ENCODE measurements around the gene ARHGEF3. TPM values are rescaled to one million over a fixed set of nuclear protein-coding genes. Genes with fewer than 3 reads are reported as not detected.

The ARHGEF3 gene
- polyA plus RNA-seq, 1 donor from 2014 or later: 4.1 TPM

DNA sequence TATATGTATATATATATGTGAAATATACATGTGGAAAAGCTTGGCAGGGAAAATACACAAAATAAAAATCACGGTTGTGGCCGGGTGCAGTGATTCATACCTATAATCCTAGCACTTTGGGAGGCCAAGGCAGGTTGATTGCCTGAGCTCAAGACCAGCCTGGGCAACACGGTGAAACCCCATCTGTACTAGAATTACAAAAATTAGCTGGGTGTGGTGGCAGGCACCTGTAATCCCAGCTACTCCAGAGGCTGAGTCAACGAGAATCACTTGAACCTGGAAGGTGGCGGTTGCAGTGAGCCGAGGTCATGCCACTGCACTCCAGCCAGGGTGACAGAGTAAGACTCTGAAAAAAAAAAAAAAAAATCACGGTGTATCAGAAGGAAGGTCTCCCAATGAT lies 20.8 kb upstream of the ARHGEF3 start:
- Histone ChIP-seq H3K9me2 (ENCODE audit: insufficient read depth, low read length) (no peaks in the 10 kb centered on the region), H3K27me3 (ENCODE audit: insufficient read depth, low read depth, low read length) (no peaks in the 10 kb centered on the region), H4K20me1 (ENCODE audit: insufficient read depth) (no peaks in the 10 kb centered on the region), H2AFZ (ENCODE audit: low read depth, low read length) (no peak overlapping the region), H3K27ac (ENCODE audit: low read length) (no peak overlapping the region), H3K4me2 (ENCODE audit: low read length) (no peak overlapping the region), H3K79me2 (replicated peaks; ENCODE audit: insufficient read depth, low read length) (no peaks in the 10 kb centered on the region), H3K36me3 (ENCODE audit: insufficient read depth, low read length) (no peaks in the 10 kb centered on the region), H3K9me3 (ENCODE audit: low read length) (no peaks in the 10 kb centered on the region), H3F3A (ENCODE audit: insufficient read depth, low read length, poor library complexity, severe bottlenecking) (no peaks in the 10 kb centered on the region), H3K4me3 (ENCODE audit: low read length) (no peak overlapping the region), H3K9ac (ENCODE audit: low read length) (no peak overlapping the region)
- TF ChIP-seq TAF1 (IDR thresholded peaks at IDR 0.05; ENCODE audit: low read depth): no peak
- TF ChIP-seq SMC3 (conservative IDR thresholded peaks at IDR 0.05; ENCODE audit: poor library complexity): no peak
- TF ChIP-seq, protein P1, sequence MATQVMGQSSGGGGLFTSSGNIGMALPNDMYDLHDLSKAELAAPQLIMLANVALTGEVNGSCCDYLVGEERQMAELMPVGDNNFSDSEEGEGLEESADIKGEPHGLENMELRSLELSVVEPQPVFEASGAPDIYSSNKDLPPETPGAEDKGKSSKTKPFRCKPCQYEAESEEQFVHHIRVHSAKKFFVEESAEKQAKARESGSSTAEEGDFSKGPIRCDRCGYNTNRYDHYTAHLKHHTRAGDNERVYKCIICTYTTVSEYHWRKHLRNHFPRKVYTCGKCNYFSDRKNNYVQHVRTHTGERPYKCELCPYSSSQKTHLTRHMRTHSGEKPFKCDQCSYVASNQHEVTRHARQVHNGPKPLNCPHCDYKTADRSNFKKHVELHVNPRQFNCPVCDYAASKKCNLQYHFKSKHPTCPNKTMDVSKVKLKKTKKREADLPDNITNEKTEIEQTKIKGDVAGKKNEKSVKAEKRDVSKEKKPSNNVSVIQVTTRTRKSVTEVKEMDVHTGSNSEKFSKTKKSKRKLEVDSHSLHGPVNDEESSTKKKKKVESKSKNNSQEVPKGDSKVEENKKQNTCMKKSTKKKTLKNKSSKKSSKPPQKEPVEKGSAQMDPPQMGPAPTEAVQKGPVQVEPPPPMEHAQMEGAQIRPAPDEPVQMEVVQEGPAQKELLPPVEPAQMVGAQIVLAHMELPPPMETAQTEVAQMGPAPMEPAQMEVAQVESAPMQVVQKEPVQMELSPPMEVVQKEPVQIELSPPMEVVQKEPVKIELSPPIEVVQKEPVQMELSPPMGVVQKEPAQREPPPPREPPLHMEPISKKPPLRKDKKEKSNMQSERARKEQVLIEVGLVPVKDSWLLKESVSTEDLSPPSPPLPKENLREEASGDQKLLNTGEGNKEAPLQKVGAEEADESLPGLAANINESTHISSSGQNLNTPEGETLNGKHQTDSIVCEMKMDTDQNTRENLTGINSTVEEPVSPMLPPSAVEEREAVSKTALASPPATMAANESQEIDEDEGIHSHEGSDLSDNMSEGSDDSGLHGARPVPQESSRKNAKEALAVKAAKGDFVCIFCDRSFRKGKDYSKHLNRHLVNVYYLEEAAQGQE (IDR thresholded peaks at IDR 0.05; ENCODE audit: borderline replicate concordance): no peak
- TF ChIP-seq POLR2AphosphoS5 (IDR thresholded peaks at IDR 0.05): no peak
- no peak for TF ChIP-seq MXI1 (conservative IDR thresholded peaks at IDR 0.05; ENCODE audit: poor library complexity, severe bottlenecking)
- TF ChIP-seq, protein P2, sequence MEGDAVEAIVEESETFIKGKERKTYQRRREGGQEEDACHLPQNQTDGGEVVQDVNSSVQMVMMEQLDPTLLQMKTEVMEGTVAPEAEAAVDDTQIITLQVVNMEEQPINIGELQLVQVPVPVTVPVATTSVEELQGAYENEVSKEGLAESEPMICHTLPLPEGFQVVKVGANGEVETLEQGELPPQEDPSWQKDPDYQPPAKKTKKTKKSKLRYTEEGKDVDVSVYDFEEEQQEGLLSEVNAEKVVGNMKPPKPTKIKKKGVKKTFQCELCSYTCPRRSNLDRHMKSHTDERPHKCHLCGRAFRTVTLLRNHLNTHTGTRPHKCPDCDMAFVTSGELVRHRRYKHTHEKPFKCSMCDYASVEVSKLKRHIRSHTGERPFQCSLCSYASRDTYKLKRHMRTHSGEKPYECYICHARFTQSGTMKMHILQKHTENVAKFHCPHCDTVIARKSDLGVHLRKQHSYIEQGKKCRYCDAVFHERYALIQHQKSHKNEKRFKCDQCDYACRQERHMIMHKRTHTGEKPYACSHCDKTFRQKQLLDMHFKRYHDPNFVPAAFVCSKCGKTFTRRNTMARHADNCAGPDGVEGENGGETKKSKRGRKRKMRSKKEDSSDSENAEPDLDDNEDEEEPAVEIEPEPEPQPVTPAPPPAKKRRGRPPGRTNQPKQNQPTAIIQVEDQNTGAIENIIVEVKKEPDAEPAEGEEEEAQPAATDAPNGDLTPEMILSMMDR (IDR thresholded peaks at IDR 0.05; ENCODE audit: poor library complexity, severe bottlenecking): no peak
- TF ChIP-seq EZH2 (IDR thresholded peaks at IDR 0.05; ENCODE audit: borderline replicate concordance, insufficient read depth, low read length, poor library complexity, severe bottlenecking): no peak
- TF ChIP-seq RAD21 (conservative IDR thresholded peaks at IDR 0.05): no peak

- TF ChIP-seq, protein P2 (IDR thresholded peaks at IDR 0.05; ENCODE audit: poor library complexity, severe bottlenecking): no peak
- TF ChIP-seq EP300 (conservative IDR thresholded peaks at IDR 0.05; ENCODE audit: poor library complexity, severe bottlenecking) (no peak), SMC3 (conservative IDR thresholded peaks at IDR 0.05; ENCODE audit: poor library complexity) (no peak), TAF1 (IDR thresholded peaks at IDR 0.05; ENCODE audit: low read depth) (no peak), POLR2AphosphoS5 (IDR thresholded peaks at IDR 0.05) (no peak), RAD21 (conservative IDR thresholded peaks at IDR 0.05) (no peak), MXI1 (conservative IDR thresholded peaks at IDR 0.05; ENCODE audit: poor library complexity, severe bottlenecking) (no peak), EZH2 (IDR thresholded peaks at IDR 0.05; ENCODE audit: borderline replicate concordance, insufficient read depth, low read length, poor library complexity, severe bottlenecking) (no peak)
- TF ChIP-seq, protein P1 (IDR thresholded peaks at IDR 0.05; ENCODE audit: borderline replicate concordance): no peak
- Histone ChIP-seq H2AFZ (ENCODE audit: low read depth, low read length) (no peak overlapping the region), H3K36me3 (ENCODE audit: insufficient read depth, low read length) (no peaks in the 10 kb centered on the region)
Measured at GRCh38 chr3:56819016-56819809, 17.5 kb upstream of the ARHGEF3 start.

More at GRCh38 chr3:56819016-56819809, 17.5 kb upstream of the ARHGEF3 start:
- H3K4me3 ChIP-seq (ENCODE audit: low read length): no peak overlapping the region
- no peaks in the 10 kb centered on the region for H3K9me2 ChIP-seq (ENCODE audit: insufficient read depth, low read length)
- H3K9ac ChIP-seq (ENCODE audit: low read length): no peak overlapping the region
- no peaks in the 10 kb centered on the region for H3K27me3 ChIP-seq (ENCODE audit: insufficient read depth, low read depth, low read length)
- H4K20me1 ChIP-seq (ENCODE audit: insufficient read depth): no peaks in the 10 kb centered on the region
- no peaks in the 10 kb centered on the region for H3K79me2 ChIP-seq (replicated peaks; ENCODE audit: insufficient read depth, low read length)
- no peak overlapping the region for H3K27ac ChIP-seq (ENCODE audit: low read length)
- H3K4me2 ChIP-seq (ENCODE audit: low read length): no peak overlapping the region
- H3K9me3 ChIP-seq (ENCODE audit: low read length): no peaks in the 10 kb centered on the region
- H3F3A ChIP-seq (ENCODE audit: insufficient read depth, low read length, poor library complexity, severe bottlenecking): no peaks in the 10 kb centered on the region
